HepG2 (cell line): ENCODE data around the gene PDIA5. TPM values are rescaled to one million over a fixed set of nuclear protein-coding genes. Genes with fewer than 3 reads are reported as not detected.

Experiments
- AHDC1 ChIP-seq: sonication (generic); formaldehyde crosslinking; IDR thresholded peaks from 2 replicates; pipeline ENCODE4 v1.5.1; 2020; ENCODE audit warnings: mild to moderate bottlenecking, missing genetic modification reagents, borderline replicate concordance
- AHR ChIP-seq: IDR thresholded peaks from 2 replicates; pipeline ENCODE4 v1.6.1; 2018; ENCODE audit warnings: missing genetic modification reagents, missing compliant biosample characterization
- CCDC6 ChIP-seq: sonication (generic); formaldehyde crosslinking; IDR thresholded peaks from 2 replicates; pipeline ENCODE4 v1.8.1; 2022; ENCODE audit warnings: mild to moderate bottlenecking, missing genetic modification reagents, moderate library complexity
- CSRNP1 ChIP-seq: sonication (generic); formaldehyde crosslinking; IDR thresholded peaks from 2 replicates; pipeline ENCODE4 v1.8.1; 2023; ENCODE audit warnings: mild to moderate bottlenecking, missing genetic modification reagents
- LCORL ChIP-seq, 2 experiments: fragments of 450-650 bp in 1 of 2; sonication (generic) in 1 of 2; formaldehyde crosslinking in 1 of 2; IDR thresholded peaks; 2 replicates each; pipeline versions ENCODE4 v1.5.0 to v1.6.1; 2017 to 2020; ENCODE audit warnings: antibody characterized with exemption in 1 of 2, missing genetic modification reagents in 1 of 2
- MAZ ChIP-seq, 2 experiments: sonication (generic) in 1 of 2; formaldehyde crosslinking in 1 of 2; IDR thresholded peaks; 2 replicates each; pipeline versions ENCODE4 v1.5.0 to v1.6.1; 2012 to 2020; ENCODE audit warnings: low read depth in 2 of 2, mild to moderate bottlenecking in 2 of 2, borderline replicate concordance in 1 of 2, improper control_type of control experiment in 1 of 2, low read length in 1 of 2, missing genetic modification reagents in 1 of 2, moderate library complexity in 1 of 2
- NCOA2 ChIP-seq: sonication (generic); formaldehyde crosslinking; IDR thresholded peaks from 2 replicates; pipeline ENCODE4 v1.8.0; 2022; ENCODE audit warnings: inconsistent platforms
- PITX1 ChIP-seq: sonication (generic); formaldehyde crosslinking; IDR thresholded peaks from 2 replicates; pipeline ENCODE4 v1.5.1; 2020; ENCODE audit warnings: mild to moderate bottlenecking, missing genetic modification reagents
- TSC22D2 ChIP-seq: sonication (generic); formaldehyde crosslinking; IDR thresholded peaks from 2 replicates; pipeline ENCODE4 v1.5.1; 2020; ENCODE audit warnings: missing genetic modification reagents, mild to moderate bottlenecking, borderline replicate concordance
- U2AF1 ChIP-seq: fragments of 200-400 bp; formaldehyde crosslinking; optimal IDR thresholded peaks from 2 replicates; pipeline ENCODE3; 2017; ENCODE audit warnings: mild to moderate bottlenecking, low read depth, low read length
- USF2 ChIP-seq, 2 experiments: sonication (generic) in 1 of 2; formaldehyde crosslinking in 1 of 2; IDR thresholded peaks; 2 replicates each; pipeline versions ENCODE4 v1.5.1 to v1.6.1; 2011 to 2020; ENCODE audit warnings: borderline replicate concordance in 1 of 2, low read depth in 1 of 2, low read length in 1 of 2, mild to moderate bottlenecking in 1 of 2, missing genetic modification reagents in 1 of 2, moderate library complexity in 1 of 2
- ZGPAT ChIP-seq: IDR thresholded peaks from 2 replicates; pipeline ENCODE4 v1.6.1; 2016; ENCODE audit warnings: mild to moderate bottlenecking
- ZNF333 ChIP-seq: sonication (generic); formaldehyde crosslinking; IDR thresholded peaks from 2 replicates; pipeline ENCODE4 v1.4.0; 2020; ENCODE audit warnings: mild to moderate bottlenecking, missing genetic modification reagents, borderline replicate concordance
- ZNF496 ChIP-seq: sonication (generic); formaldehyde crosslinking; IDR thresholded peaks from 2 replicates; pipeline ENCODE4 v1.8.1; 2023; ENCODE audit warnings: mild to moderate bottlenecking, moderate library complexity, missing genetic modification reagents; ENCODE audit not compliant: insufficient replicate concordance
- ZSCAN30 ChIP-seq: sonication (generic); formaldehyde crosslinking; IDR thresholded peaks from 2 replicates; pipeline ENCODE4 v1.5.0; 2020; ENCODE audit warnings: mild to moderate bottlenecking, missing genetic modification reagents
- polyA plus RNA-seq, 8 experiments: library from polyadenylated mRNA; depleted of rRNA in 3 of 8; stranded (reverse) in 7 of 8; unstranded in 1 of 8; fragments of >200 nt; fragmentation: Illumina TruSeq in 4 of 8; extraction: Trizol in 4 of 8; gene quantifications; 2 replicates each; pipeline versions ENCODE4 v1.2.1 to v1.2.3, GENCODE V29; 2011 to 2016; ENCODE audit warnings: low read depth in 4 of 8, missing spikeins in 1 of 8, mixed read lengths in 1 of 8; ENCODE audit not compliant: insufficient read depth in 1 of 8
- total RNA-seq, 5 experiments: library from RNA; depleted of rRNA; stranded (reverse); fragments of >200 nt; fragmentation: Illumina TruSeq; extraction: Trizol; gene quantifications; 2 replicates each; pipeline ENCODE4 v1.2.3, GENCODE V29; 2016; ENCODE audit warnings: low read depth in 1 of 5

Gene PDIA5
- total and polyA plus RNA-seq, 2 of the 13 experiments (the other 11 are each of a cell fraction or from before 2014, with no cell fraction given): 51.3 to 74.3 TPM

- TF ChIP-seq USF2 (IDR thresholded peaks at IDR 0.05; ENCODE audit: low read depth, low read length) (no peak), USF2 (CRISPR knock-in tag; IDR thresholded peaks at IDR 0.05; ENCODE audit: borderline replicate concordance) (no peak), LCORL (IDR thresholded peaks at IDR 0.05) (no peak), LCORL (CRISPR knock-in tag; IDR thresholded peaks at IDR 0.05) (no peak; the same call in none of the 2 replicates), PITX1 (CRISPR knock-in tag) (no peak), ZNF496 (no peak), MAZ (IDR thresholded peaks at IDR 0.05; ENCODE audit: borderline replicate concordance, low read depth, low read length) (peak; percentile 22; the same call in 1 of the 2 replicates), MAZ (CRISPR knock-in tag; IDR thresholded peaks at IDR 0.05; ENCODE audit: low read depth) (peak; percentile 43; the same call in 1 of the 2 replicates), U2AF1 (no peak), TSC22D2 (no peak; the same call in 1 of the 2 replicates), CCDC6 (CRISPR knock-in tag) (no peak), ZNF333 (CRISPR knock-in tag) (no peak), ZGPAT (CRISPR knock-in tag) (no peak; the same call in 1 of the 2 replicates), NCOA2 (CRISPR knock-in tag) (no peak), ZSCAN30 (no peak), AHDC1 (CRISPR knock-in tag) (no peak), AHR (CRISPR knock-in tag) (peak; percentile 58; the same call in 1 of the 2 replicates), CSRNP1 (no peak; the same call in 1 of the 2 replicates)
Observed at GRCh38 chr3:123201557-123202427, 135.0 kb downstream of the PDIA5 start, which contains the start of gene SEC22A (continued).
